AG10803 (cell line): ENCODE data around the gene MYL5.
"Not testable (repeated sequence)": the region's sequence is repeated elsewhere in the genome, so short reads cannot be mapped to it uniquely, and the experiment has no call there.

Experiments used
- DNase-seq: peaks from one replicate; pipeline ENCODE4 v3.0.0; 2010; ENCODE audit warnings: low read depth
- H3K4me3 ChIP-seq: 2 replicates; pipeline ENCODE4 v1.5.1; 2011; ENCODE audit warnings: mild to moderate bottlenecking, low read length, control low read depth
- TF ChIP-seq, protein P1 (sequence below): conservative IDR thresholded peaks from 2 replicates; pipeline ENCODE4 v1.5.1; 2011; ENCODE audit warnings: mild to moderate bottlenecking, low read length, control low read depth, inconsistent platforms

Gene MYL5

DNA sequence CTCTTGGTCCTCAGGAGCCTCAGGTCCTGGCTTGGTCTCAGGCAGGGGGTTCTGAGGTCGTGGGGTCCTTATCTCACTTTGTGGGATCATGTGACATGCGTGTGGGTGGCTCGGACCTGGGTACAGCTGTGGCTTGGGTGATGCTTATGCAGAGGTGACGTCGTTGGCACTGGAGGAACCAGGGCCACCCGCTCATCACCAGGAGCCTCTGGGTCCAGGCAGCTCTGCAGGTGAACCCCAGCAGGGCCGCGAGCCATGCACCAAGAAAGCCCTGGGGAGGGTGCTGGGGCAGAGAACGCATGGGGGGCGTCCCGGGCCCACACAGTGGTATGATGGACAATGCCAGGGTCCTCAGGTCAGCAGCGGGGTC is 9.0 kb upstream of the MYL5 start:
- TF ChIP-seq, protein P1, sequence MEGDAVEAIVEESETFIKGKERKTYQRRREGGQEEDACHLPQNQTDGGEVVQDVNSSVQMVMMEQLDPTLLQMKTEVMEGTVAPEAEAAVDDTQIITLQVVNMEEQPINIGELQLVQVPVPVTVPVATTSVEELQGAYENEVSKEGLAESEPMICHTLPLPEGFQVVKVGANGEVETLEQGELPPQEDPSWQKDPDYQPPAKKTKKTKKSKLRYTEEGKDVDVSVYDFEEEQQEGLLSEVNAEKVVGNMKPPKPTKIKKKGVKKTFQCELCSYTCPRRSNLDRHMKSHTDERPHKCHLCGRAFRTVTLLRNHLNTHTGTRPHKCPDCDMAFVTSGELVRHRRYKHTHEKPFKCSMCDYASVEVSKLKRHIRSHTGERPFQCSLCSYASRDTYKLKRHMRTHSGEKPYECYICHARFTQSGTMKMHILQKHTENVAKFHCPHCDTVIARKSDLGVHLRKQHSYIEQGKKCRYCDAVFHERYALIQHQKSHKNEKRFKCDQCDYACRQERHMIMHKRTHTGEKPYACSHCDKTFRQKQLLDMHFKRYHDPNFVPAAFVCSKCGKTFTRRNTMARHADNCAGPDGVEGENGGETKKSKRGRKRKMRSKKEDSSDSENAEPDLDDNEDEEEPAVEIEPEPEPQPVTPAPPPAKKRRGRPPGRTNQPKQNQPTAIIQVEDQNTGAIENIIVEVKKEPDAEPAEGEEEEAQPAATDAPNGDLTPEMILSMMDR = no peak
- no peak for DNase-seq
- no peak overlapping the region for H3K4me3 ChIP-seq

DNA sequence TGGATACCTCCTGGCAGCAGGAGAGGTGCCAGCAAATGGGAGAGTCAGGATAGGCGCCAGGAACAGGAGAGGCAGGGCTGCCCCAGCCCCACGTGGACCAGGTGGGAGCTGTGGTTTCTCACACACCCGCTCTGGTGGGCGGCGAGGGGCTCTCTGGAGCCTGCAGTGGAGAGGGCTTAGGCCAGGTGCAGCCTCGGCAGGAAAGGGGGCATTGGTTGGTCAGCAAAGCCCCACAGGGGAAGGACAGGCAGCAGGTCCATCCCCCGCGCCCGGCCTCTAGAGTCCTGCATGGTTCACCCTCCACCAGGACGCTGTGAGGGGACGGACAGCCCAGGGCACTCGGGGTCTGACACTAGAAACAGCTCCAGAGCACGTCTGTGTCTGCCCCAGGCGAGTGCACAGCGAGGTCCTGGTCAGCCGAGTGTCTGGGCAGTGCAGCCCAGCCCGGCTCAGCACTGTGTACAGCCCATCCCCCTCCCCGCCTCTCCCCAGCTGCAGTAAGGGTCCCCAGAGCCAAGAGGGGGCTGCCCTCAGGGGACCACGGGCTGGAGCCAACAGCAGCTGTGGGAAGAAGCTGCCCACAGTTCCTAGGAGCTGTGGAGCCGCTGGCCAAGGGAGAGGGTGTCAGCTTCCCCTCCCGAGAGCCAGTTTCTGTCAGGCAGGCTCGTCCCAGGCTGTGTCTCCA is 8.4 kb upstream of the MYL5 start:
- TF ChIP-seq, protein P1 = no peak
- no peak overlapping the region for H3K4me3 ChIP-seq
- no peak for DNase-seq

DNA sequence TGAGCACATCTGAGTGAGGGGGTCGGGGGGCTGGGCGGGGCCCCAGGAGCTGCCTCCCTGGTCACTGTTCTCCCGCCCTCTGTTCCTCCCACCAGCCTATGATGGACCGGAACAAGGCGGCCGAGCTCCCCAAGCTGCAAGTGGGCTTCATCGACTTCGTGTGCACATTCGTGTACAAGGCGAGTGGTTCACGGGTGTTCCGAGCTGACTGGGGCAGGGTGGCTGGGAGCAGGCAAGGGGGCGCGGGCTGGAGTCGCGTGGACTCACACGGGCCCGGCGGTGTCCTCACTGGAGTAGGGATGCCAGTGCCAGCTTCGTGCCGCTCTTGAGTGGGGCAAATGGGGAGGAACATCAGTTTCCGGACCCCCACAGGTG is 7.9 kb upstream of the MYL5 start:
- H3K4me3 ChIP-seq = no peak overlapping the region
- no peak for DNase-seq
- TF ChIP-seq, protein P1 = no peak

DNA sequence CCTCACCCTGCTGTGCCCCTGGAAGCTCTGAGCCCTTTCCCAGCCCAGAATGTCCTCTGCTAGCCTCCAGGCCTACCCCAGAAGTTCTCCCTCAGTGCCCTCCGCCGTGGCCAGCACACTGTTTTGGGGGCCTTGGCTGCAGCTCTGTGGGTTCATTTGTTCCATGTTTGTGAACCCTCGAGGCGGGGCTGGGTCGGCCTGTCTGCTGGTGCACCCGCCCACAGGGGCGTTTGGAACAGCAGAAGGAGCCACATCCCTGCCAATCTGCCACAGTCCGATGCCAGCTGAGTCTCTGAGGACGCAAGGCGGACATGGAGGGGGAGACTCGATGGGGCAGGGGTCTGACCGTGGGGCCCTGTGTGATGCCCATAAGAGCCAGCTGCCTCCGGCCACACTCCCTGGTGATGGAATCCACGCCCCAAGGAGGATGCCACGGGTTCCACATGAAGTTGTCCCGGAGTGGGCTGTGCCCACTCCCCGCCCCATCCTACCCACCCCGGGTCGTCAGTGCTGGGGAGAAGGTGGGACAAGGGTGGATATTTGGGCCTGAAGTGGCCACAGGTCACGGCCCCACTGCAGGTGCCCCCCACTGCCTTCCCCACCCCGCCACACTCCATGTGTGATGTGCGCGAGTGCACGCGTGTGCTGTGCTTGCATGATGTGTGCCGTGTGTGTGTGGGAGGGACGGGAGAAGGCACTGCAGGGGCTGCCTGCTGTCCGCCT is 7.4 kb upstream of the MYL5 start:
- TF ChIP-seq, protein P1 = no peak
- DNase-seq = no peak
- no peak overlapping the region for H3K4me3 ChIP-seq

DNA sequence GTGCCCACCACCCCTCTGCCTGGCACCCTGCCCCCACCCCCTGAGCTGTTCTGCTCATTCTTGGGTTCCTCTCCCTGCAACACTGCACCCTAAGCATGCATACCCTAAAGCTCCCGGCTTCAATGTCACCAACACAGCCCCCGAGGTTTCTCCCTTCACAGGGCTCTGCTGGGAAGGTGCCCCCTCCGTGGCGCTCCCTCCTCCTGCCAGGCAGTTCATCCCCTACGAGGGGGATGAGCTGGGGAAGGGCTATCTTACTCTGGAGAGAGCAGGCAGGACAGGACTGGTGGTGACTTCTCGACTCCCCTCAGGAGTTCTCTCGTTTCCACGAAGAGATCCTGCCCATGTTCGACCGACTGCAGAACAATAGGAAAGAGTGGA is 6.8 kb upstream of the MYL5 start:
- no peak for DNase-seq
- H3K4me3 ChIP-seq = no peak overlapping the region
- TF ChIP-seq, protein P1 = no peak

DNA sequence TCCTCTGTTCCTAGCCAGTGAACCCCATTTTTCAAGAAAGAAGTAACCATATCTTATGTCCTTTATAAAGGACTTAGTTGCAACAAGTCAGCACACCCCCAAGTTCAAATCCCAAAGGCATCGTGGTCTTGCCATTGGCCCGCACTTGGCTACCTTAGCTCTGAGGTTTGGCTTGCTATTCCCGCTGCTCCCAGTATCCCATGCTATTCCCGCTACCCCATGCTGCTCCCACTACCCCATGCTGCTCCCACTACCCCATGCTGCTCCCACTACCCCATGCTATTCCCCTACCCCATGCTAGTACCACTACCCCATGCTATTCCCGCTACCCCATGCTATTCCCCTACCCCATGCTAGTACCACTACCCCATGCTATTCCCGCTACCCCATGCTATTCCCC is 6.1 kb upstream of the MYL5 start:
- not testable (repeated sequence) for DNase-seq, H3K4me3 ChIP-seq

DNA sequence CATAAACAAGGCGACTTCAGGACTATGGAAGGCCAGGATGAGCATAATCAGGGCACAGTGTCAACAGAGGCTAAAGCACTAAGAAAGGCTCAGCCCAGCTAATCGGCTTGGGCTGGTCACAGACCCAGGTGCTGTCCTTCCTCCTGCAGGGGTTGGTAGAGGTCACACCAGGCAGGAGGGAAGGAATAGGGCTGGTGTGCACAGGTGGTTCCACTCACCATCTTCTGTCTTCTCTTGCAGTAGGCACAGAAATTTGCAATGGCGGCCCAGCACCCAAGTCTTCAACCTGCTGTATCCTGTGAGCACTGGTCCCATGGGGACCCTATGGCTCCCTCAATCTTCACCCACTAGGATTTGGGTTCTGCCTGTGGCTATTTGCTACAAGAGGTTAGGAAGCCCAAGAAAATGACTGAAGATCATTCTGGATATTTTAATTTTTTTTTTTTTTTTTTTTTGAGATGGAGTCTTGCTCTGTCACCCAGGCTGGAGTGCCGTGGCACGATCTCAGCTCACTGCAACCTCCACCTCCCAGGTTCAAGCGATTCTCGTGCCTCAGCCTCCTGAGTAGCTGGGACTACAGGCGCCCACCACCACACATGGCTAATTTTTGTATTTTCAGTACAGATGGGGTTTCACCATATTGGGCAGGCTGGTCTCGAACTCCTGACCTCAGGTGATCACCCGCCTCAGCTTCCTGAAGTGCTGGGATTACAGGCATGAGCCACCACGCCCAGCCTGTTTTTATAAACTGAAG is 4.4 kb upstream of the MYL5 start:
- not testable (repeated sequence) for H3K4me3 ChIP-seq, DNase-seq

DNA sequence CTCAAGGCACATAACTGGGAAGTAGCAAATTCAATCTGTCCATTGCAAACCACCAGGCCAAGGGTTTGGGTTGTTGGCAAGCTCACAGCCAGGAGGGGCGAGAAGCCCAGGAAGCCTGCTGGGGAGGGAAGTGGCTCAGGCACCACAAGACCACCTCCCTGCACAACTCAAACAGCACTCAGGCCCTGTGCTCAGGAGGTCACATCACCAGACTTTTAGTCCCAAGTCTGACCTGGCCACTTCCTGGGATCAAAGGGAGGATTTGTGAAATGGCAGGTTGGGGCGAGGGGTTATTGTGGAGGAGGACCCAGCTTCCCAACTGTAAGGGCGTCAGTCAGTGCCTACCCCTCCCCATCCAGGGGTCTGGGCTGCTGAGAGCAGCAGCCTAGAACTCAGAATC is 2.6 kb upstream of the MYL5 start:
- DNase-seq = no peak
- no peak overlapping the region for H3K4me3 ChIP-seq
- TF ChIP-seq, protein P1 = no peak
